Prostate gland (tissue), 2 donors: ENCODE data around the gene SLC1A6.

Source experiments
- POLR2A ChIP-seq: fragments of 450-650 bp; IDR thresholded peaks from one replicate; pipeline ENCODE4 v1.6.1; 2016; ENCODE audit warnings: antibody characterized with exemption, mild to moderate bottlenecking
- POLR2AphosphoS5 ChIP-seq: sonication (generic); formaldehyde crosslinking; IDR thresholded peaks from one replicate; pipeline ENCODE4 v1.6.1; 2017; ENCODE audit warnings: antibody characterized with exemption
- TF ChIP-seq, protein P1 (sequence below), 4 experiments: fragments of 200-600 bp in 2 of 4; fragments of 450-650 bp in 2 of 4; sonication (generic) in 2 of 4; IDR thresholded peaks; 1 replicate in 3 of 4; 2 replicates in 1 of 4; pipeline ENCODE4 v1.5.1; 2016 to 2019; ENCODE audit warnings: antibody characterized with exemption in 4 of 4, mild to moderate bottlenecking in 2 of 4, moderate library complexity in 2 of 4

- TF ChIP-seq, protein P1, sequence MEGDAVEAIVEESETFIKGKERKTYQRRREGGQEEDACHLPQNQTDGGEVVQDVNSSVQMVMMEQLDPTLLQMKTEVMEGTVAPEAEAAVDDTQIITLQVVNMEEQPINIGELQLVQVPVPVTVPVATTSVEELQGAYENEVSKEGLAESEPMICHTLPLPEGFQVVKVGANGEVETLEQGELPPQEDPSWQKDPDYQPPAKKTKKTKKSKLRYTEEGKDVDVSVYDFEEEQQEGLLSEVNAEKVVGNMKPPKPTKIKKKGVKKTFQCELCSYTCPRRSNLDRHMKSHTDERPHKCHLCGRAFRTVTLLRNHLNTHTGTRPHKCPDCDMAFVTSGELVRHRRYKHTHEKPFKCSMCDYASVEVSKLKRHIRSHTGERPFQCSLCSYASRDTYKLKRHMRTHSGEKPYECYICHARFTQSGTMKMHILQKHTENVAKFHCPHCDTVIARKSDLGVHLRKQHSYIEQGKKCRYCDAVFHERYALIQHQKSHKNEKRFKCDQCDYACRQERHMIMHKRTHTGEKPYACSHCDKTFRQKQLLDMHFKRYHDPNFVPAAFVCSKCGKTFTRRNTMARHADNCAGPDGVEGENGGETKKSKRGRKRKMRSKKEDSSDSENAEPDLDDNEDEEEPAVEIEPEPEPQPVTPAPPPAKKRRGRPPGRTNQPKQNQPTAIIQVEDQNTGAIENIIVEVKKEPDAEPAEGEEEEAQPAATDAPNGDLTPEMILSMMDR (IDR thresholded peaks at IDR 0.05), result no peak
- no peak for TF ChIP-seq POLR2A
- TF ChIP-seq POLR2AphosphoS5, result no peak
These were observed 13.1 kb upstream of the SLC1A6 start for GRCh38 chr19:14992780-14993179.
